ENCODE data around the gene LDLRAD3.

The LDLRAD3 gene

DNA sequence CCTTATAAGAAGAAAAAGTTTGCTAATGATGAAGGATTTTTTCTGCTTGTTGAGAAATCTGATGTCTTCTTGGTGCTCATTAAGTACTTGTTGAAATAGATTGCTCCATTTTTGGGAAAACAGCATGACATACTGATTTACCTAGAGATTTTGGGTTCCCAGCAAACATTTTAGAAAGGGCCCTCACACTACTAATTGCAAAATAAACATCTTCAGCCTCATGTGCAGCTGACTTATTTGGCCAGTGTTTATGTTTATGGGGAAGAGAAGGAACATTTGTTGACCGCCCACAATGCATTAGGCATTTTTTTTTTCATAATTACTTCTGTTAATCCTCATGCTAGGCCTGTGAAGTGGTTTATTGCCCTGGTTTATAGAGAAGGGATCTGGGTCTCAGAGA lies 40.1 kb downstream of the LDLRAD3 start:
- Histone ChIP-seq H4K20me1 (ENCODE audit: insufficient read depth, low read length) (no peaks in the 10 kb centered on the region), H3K9ac (ENCODE audit: low read length) (no peak overlapping the region), H3K9me3 (ENCODE audit: insufficient read depth, low read length) (no peaks in the 10 kb centered on the region), H3K27me3 (ENCODE audit: low read depth, low read length) (no peaks in the 10 kb centered on the region), H3K36me3 (replicated peaks; ENCODE audit: low read depth, low read length) (no peaks in the 10 kb centered on the region), H2AFZ (ENCODE audit: low read depth, low read length) (no peak overlapping the region), H3K79me2 (ENCODE audit: low read length) (no peaks in the 10 kb centered on the region), H3K4me1 (ENCODE audit: low read length) (peaks cover 20% of the 10 kb centered on the region), H3K4me2 (ENCODE audit: low read length) (no peak overlapping the region), H3K27ac (ENCODE audit: low read length) (no peak overlapping the region), H3K4me3 (ENCODE audit: low read length) (no peak overlapping the region)
- TF ChIP-seq, protein P1, sequence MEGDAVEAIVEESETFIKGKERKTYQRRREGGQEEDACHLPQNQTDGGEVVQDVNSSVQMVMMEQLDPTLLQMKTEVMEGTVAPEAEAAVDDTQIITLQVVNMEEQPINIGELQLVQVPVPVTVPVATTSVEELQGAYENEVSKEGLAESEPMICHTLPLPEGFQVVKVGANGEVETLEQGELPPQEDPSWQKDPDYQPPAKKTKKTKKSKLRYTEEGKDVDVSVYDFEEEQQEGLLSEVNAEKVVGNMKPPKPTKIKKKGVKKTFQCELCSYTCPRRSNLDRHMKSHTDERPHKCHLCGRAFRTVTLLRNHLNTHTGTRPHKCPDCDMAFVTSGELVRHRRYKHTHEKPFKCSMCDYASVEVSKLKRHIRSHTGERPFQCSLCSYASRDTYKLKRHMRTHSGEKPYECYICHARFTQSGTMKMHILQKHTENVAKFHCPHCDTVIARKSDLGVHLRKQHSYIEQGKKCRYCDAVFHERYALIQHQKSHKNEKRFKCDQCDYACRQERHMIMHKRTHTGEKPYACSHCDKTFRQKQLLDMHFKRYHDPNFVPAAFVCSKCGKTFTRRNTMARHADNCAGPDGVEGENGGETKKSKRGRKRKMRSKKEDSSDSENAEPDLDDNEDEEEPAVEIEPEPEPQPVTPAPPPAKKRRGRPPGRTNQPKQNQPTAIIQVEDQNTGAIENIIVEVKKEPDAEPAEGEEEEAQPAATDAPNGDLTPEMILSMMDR (IDR thresholded peaks at IDR 0.05; ENCODE audit: low read depth, low read length) = no peak
- TF ChIP-seq EZH2phosphoT487 (IDR thresholded peaks at IDR 0.05; ENCODE audit: low read depth) = no peak

DNA sequence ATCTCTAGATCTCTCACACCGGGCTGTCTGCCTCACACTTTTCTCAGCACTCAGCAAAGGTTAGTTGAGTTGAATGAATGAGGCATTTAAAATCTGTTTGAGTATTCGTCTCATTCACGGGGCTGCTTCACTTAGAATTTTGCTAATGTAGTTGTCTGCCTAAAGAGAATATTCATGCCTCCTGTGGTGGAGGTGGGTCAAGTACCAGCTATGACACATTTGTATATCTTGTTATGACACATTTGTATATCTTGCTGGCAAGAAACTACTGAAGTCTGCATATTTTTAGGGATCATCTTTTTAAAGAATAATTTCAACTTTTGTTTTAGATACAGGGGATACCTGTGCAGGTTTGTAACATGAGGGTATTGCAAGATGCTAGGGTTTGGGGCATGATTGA lies 43.1 kb downstream of the LDLRAD3 start:
- Histone ChIP-seq H2AFZ (ENCODE audit: low read depth, low read length) (no peak overlapping the region), H3K4me2 (ENCODE audit: low read length) (no peak overlapping the region), H3K27ac (ENCODE audit: low read length) (no peak overlapping the region), H3K9me3 (ENCODE audit: insufficient read depth, low read length) (no peaks in the 10 kb centered on the region), H3K4me1 (ENCODE audit: low read length) (peaks cover 8% of the 10 kb centered on the region), H4K20me1 (ENCODE audit: insufficient read depth, low read length) (no peaks in the 10 kb centered on the region), H3K36me3 (replicated peaks; ENCODE audit: low read depth, low read length) (no peaks in the 10 kb centered on the region), H3K27me3 (ENCODE audit: low read depth, low read length) (peaks cover 1% of the 10 kb centered on the region; the same call in 1 of the 2 replicates), H3K79me2 (ENCODE audit: low read length) (no peaks in the 10 kb centered on the region), H3K9ac (ENCODE audit: low read length) (no peak overlapping the region), H3K4me3 (ENCODE audit: low read length) (no peak overlapping the region)
- no peak for TF ChIP-seq EZH2phosphoT487 (IDR thresholded peaks at IDR 0.05; ENCODE audit: low read depth)
- TF ChIP-seq, protein P1 (IDR thresholded peaks at IDR 0.05; ENCODE audit: low read depth, low read length) = no peak

DNA sequence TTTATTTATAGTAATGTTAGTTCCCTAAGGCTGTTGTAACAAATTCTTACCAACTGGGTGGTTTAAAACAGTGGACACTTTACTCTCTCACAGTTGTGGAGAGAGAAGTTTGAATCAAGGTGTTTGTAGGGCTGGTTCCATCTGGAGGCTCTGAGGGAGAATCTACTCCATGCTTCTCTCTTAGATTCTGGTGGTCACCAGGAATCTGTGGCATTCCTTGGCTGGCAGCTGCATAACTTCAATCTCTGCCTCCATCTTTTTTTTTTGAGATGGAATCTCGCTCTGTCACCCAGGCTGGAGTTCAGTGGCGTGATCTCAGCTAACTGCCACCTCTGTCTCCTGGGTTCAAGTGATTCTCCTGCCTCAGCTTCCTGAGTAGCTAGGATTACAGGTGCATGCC lies 46.3 kb downstream of the LDLRAD3 start:
- H3K36me3 ChIP-seq (replicated peaks; ENCODE audit: low read depth, low read length) = no peaks in the 10 kb centered on the region
- no peak overlapping the region for H2AFZ ChIP-seq (ENCODE audit: low read depth, low read length)
- H3K9me3 ChIP-seq (ENCODE audit: insufficient read depth, low read length) = peaks cover 6% of the 10 kb centered on the region; the same call in 1 of the 2 replicates
- no peak overlapping the region for H3K4me3 ChIP-seq (ENCODE audit: low read length)
- H3K4me2 ChIP-seq (ENCODE audit: low read length) = no peak overlapping the region
- peaks cover 8% of the 10 kb centered on the region for H3K4me1 ChIP-seq (ENCODE audit: low read length)
- H3K79me2 ChIP-seq (ENCODE audit: low read length) = no peaks in the 10 kb centered on the region
- H4K20me1 ChIP-seq (ENCODE audit: insufficient read depth, low read length) = no peaks in the 10 kb centered on the region
- TF ChIP-seq EZH2phosphoT487 (IDR thresholded peaks at IDR 0.05; ENCODE audit: low read depth) = no peak
- TF ChIP-seq, protein P1 (IDR thresholded peaks at IDR 0.05; ENCODE audit: low read depth, low read length) = no peak
- peaks cover 5% of the 10 kb centered on the region; the same call in 1 of the 2 replicates for H3K27me3 ChIP-seq (ENCODE audit: low read depth, low read length)
- H3K27ac ChIP-seq (ENCODE audit: low read length) = no peak overlapping the region
- H3K9ac ChIP-seq (ENCODE audit: low read length) = no peak overlapping the region

DNA sequence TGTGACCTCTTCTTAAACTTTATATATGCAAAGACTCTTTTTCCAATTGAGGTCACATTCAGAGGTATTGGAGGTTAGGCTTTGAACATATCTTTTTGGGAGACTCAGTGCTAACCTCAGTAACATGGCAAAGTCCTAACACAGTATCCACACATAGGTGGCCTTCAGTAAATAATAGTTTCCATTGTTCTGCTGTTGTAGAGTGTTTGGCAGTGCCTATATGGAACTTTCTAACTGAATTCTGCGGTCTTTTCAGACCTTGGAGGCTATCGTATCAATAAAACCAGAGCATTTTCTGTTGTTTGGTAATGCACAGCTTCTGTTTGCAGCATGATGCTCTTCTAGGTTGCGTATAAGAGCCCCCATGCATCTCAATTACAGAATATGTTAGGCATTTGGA lies 47.0 kb downstream of the LDLRAD3 start:
- Histone ChIP-seq H3K27me3 (ENCODE audit: low read depth, low read length) (peaks cover 5% of the 10 kb centered on the region; the same call in 1 of the 2 replicates), H3K36me3 (replicated peaks; ENCODE audit: low read depth, low read length) (no peaks in the 10 kb centered on the region), H3K27ac (ENCODE audit: low read length) (no peak overlapping the region), H2AFZ (ENCODE audit: low read depth, low read length) (no peak overlapping the region), H3K4me3 (ENCODE audit: low read length) (no peak overlapping the region), H3K4me2 (ENCODE audit: low read length) (no peak overlapping the region), H3K9ac (ENCODE audit: low read length) (no peak overlapping the region), H3K4me1 (ENCODE audit: low read length) (peaks cover 8% of the 10 kb centered on the region), H4K20me1 (ENCODE audit: insufficient read depth, low read length) (no peaks in the 10 kb centered on the region), H3K9me3 (ENCODE audit: insufficient read depth, low read length) (peaks cover 6% of the 10 kb centered on the region; the same call in 1 of the 2 replicates), H3K79me2 (ENCODE audit: low read length) (no peaks in the 10 kb centered on the region)
- TF ChIP-seq, protein P1 (IDR thresholded peaks at IDR 0.05; ENCODE audit: low read depth, low read length) = no peak
- TF ChIP-seq EZH2phosphoT487 (IDR thresholded peaks at IDR 0.05; ENCODE audit: low read depth) = no peak
